Suprapubic skin (tissue), 3 donors: Measurements from ENCODE around the gene ABTB1.

ENCODE experiments used
- POLR2A ChIP-seq, 2 donors: fragments of 450-650 bp; IDR thresholded peaks; one replicate each; pipeline ENCODE4 v1.6.1; 2017; ENCODE audit warnings: antibody characterized with exemption in 2 of 2, mild to moderate bottlenecking in 2 of 2, moderate library complexity in 2 of 2
- TF ChIP-seq, protein P1 (sequence below), 2 donors: fragments of 200-600 bp in 1 of 2; fragments of 450-650 bp in 1 of 2; sonication (generic) in 1 of 2; IDR thresholded peaks; one replicate each; pipeline ENCODE4 v1.5.1; 2016 to 2019; ENCODE audit warnings: antibody characterized with exemption in 2 of 2, mild to moderate bottlenecking in 1 of 2, moderate library complexity in 1 of 2

DNA sequence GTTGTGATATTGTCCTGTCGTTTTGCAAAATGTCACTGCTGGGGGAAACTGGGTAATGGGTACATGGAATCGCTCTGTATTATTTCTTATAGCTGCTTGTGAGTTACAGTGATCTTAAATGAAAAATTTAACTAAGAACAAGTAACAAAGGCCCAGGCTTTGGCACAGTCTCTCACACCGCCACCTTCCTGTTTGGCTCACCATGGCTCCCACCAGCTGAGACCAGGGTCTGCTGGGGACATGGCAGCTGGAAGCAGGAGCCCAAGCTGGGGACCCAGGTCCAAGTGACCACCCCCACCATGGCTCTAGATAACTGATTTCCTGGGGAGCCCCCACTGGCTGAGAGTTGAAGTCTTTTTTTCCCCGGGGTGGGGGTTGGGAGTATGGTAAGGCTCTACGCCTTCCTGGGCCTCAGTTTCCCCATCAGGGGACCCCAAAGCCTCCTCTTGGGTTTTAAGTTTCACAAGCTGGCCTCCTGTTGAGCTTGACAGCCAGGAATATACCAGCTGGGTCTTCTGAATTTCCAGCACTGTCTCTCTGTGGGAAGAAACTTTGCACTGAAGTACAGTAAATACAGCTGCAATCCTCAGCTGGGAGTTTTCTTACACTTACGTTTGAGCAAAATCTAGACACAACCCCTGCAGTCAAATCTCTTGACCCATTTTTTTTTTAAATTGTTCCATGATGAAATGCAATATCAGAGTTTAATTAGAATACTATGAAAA lies 26.1 kb downstream of the ABTB1 start:
- no peak for TF ChIP-seq POLR2A (IDR thresholded peaks at IDR 0.05)
- TF ChIP-seq, protein P1, sequence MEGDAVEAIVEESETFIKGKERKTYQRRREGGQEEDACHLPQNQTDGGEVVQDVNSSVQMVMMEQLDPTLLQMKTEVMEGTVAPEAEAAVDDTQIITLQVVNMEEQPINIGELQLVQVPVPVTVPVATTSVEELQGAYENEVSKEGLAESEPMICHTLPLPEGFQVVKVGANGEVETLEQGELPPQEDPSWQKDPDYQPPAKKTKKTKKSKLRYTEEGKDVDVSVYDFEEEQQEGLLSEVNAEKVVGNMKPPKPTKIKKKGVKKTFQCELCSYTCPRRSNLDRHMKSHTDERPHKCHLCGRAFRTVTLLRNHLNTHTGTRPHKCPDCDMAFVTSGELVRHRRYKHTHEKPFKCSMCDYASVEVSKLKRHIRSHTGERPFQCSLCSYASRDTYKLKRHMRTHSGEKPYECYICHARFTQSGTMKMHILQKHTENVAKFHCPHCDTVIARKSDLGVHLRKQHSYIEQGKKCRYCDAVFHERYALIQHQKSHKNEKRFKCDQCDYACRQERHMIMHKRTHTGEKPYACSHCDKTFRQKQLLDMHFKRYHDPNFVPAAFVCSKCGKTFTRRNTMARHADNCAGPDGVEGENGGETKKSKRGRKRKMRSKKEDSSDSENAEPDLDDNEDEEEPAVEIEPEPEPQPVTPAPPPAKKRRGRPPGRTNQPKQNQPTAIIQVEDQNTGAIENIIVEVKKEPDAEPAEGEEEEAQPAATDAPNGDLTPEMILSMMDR (IDR thresholded peaks at IDR 0.05): no peak
